GM12878 (cell line): ENCODE results near the gene UQCRQ. TPM values are rescaled to one million over a fixed set of nuclear protein-coding genes. Genes with fewer than 3 reads are reported as not detected.

Experiments
- ATAC-seq: fragments of 200-7000 bp; cut with Tn5 transposase; 3 replicates; pipeline ENCODE4 v1.9.1; 2020; ENCODE audit warnings: mild to moderate bottlenecking, moderate library complexity
- BruUV-seq: library from RNA; stranded (reverse); fragments of 400-500 nt; replicated peaks from 2 replicates; lab custom pipeline; 2021; lab: Mats Ljungman, UMichigan
- CTCF ChIA-PET: fragments of 300-600 bp; sonication (Branson Sonifier 250); formaldehyde crosslinking; extraction: SDS; loops from one replicate; lab custom pipeline; 2021; ENCODE audit warnings: inconsistent platforms; lab: Yijun Ruan, JAX
- POLR2A ChIA-PET: fragments of 350-600 bp; formaldehyde crosslinking; extraction: SDS; loops from one replicate; lab custom pipeline; 2021; ENCODE audit warnings: inconsistent platforms; lab: Charles Lee
- RAD21 ChIA-PET: fragments of 300-600 bp; sonication (Branson Sonifier 250); formaldehyde crosslinking; loops from one replicate; lab custom pipeline; 2023; ENCODE audit warnings: antibody characterized with exemption; ENCODE audit not compliant: unreplicated experiment; lab: Charles Lee
- SMC1A ChIA-PET: fragments of 300-600 bp; sonication (Branson Sonifier 250); formaldehyde crosslinking; loops from one replicate; lab custom pipeline; 2023; ENCODE audit not compliant: unreplicated experiment, uncharacterized antibody; lab: Charles Lee
- DNase-seq: peaks from one replicate; pipeline ENCODE4 v3.0.0-alpha.2; 2011; ENCODE audit warnings: low read depth, low spot score
- FAIRE-seq: peaks from 3 replicates; lab custom pipeline; 2011; peaks lifted over from hg19 to GRCh38; lab: Jason Lieb, UNC
- H2AFZ ChIP-seq: 2 replicates; pipeline ENCODE4 v1.6.0; 2011; ENCODE audit warnings: low read depth, low read length, control low read depth; ENCODE audit not compliant: control insufficient read depth
- H3K27ac ChIP-seq: 2 replicates; pipeline ENCODE4 v1.5.1; 2011; ENCODE audit warnings: control low read depth; ENCODE audit not compliant: control insufficient read depth, insufficient read depth
- H3K27me3 ChIP-seq, 2 experiments: replicated peaks in 1 of 2; 2 replicates each; pipeline versions ENCODE4 v1.6.0 to v1.6.1; 2011; ENCODE audit warnings: low read length in 1 of 2; ENCODE audit not compliant: control insufficient read depth in 2 of 2, insufficient read depth in 2 of 2
- H3K36me3 ChIP-seq, 2 experiments: 2 replicates each; pipeline ENCODE4 v1.5.1; 2011; ENCODE audit warnings: low read length in 1 of 2; ENCODE audit not compliant: control insufficient read depth in 2 of 2, insufficient read depth in 2 of 2
- H3K4me1 ChIP-seq: 2 replicates; pipeline ENCODE4 v1.6.1; 2011; ENCODE audit warnings: mild to moderate bottlenecking, low read length, moderate library complexity, mixed read lengths; ENCODE audit not compliant: control insufficient read depth, insufficient read depth
- H3K4me2 ChIP-seq: 2 replicates; pipeline ENCODE4 v1.6.0; 2011; ENCODE audit warnings: control low read depth; ENCODE audit not compliant: control insufficient read depth, insufficient read depth
- H3K4me3 ChIP-seq: fragments of 200-600 bp; sonication (generic); 2 replicates; pipeline ENCODE4 v1.5.1; 2016
- H3K79me2 ChIP-seq: 2 replicates; pipeline ENCODE4 v1.6.0; 2011; ENCODE audit warnings: low read length; ENCODE audit not compliant: control insufficient read depth, insufficient read depth
- H3K9ac ChIP-seq: 2 replicates; pipeline ENCODE4 v1.8.0; 2011; ENCODE audit warnings: low read length, control low read depth, mixed read lengths; ENCODE audit not compliant: control insufficient read depth, insufficient read depth
- H3K9me3 ChIP-seq: replicated peaks from 3 replicates; pipeline ENCODE4 v1.5.1; 2011; ENCODE audit warnings: mild to moderate bottlenecking, low read length; ENCODE audit not compliant: control insufficient read depth, insufficient read depth
- H4K20me1 ChIP-seq: 2 replicates; pipeline ENCODE4 v1.6.0; 2011; ENCODE audit not compliant: control insufficient read depth, insufficient read depth
- BHLHE40 ChIP-seq, 2 experiments: fragments of 450-650 bp in 1 of 2; IDR thresholded peaks; 2 replicates each; pipeline ENCODE4 v1.6.1; 2011 to 2017; ENCODE audit warnings: low read depth in 2 of 2, borderline replicate concordance in 1 of 2, improper control_type of control experiment in 1 of 2, low read length in 1 of 2, mild to moderate bottlenecking in 1 of 2
- DPF2 ChIP-seq: fragments of 450-650 bp; IDR thresholded peaks from 2 replicates; pipeline ENCODE4 v1.6.1; 2017; ENCODE audit warnings: mild to moderate bottlenecking
- HDAC6 ChIP-seq: fragments of 200-600 bp; sonication (generic); IDR thresholded peaks from one replicate; pipeline ENCODE4 v1.8.0; 2017; ENCODE audit warnings: antibody characterized with exemption; ENCODE audit not compliant: unreplicated experiment
- IKZF1 ChIP-seq: fragments of 450-650 bp; conservative IDR thresholded peaks from 2 replicates; pipeline ENCODE4 v1.6.1; 2017; ENCODE audit warnings: antibody characterized with exemption, mild to moderate bottlenecking
- LARP7 ChIP-seq: fragments of 450-650 bp; IDR thresholded peaks from 2 replicates; pipeline ENCODE4 v1.6.1; 2017; ENCODE audit warnings: mild to moderate bottlenecking
- MTA3 ChIP-seq: IDR thresholded peaks from 2 replicates; pipeline ENCODE4 v1.6.1; 2012; ENCODE audit warnings: low read length, inconsistent platforms, borderline replicate concordance
- ZNF207 ChIP-seq: fragments of 450-650 bp; IDR thresholded peaks from 2 replicates; pipeline ENCODE4 v1.6.1; 2014; ENCODE audit warnings: antibody characterized with exemption, mild to moderate bottlenecking, borderline replicate concordance
- ZNF274 ChIP-seq: IDR thresholded peaks from one replicate; pipeline ENCODE4 v1.8.0; 2011; ENCODE audit not compliant: insufficient read length, insufficient read depth
- WGBS: methylation state at CpG from one replicate; pipeline ENCODE4 v1.1.6; 2016; ENCODE audit warnings: low lambda C conversion rate; ENCODE audit not compliant: insufficient replicate concordance, insufficient coverage; ENCODE audit errors: missing lambda C conversion rate; 5-methylcytosine and 5-hydroxymethylcytosine counted together
- in situ Hi-C: fragments of 300-500 bp; cut with MboI; formaldehyde crosslinking; loops from 9 replicates; pipeline ENCODE4 v1.14.3; 2018; ENCODE audit warnings: mixed read lengths
- intact Hi-C: fragments of 100-400 bp; cut with micrococcal nuclease; formaldehyde crosslinking; loops from one replicate; pipeline ENCODE4 v1.14.2; 2022; ENCODE audit not compliant: unreplicated experiment
- polyA plus RNA-seq, 11 experiments: library from polyadenylated mRNA; depleted of rRNA in 4 of 11; unstranded in 6 of 11; stranded (reverse) in 5 of 11; fragments of >200 nt; fragmentation: Nextera tagmentation in 4 of 11; fragmentation: Illumina TruSeq in 1 of 11; extraction: Ambion mirVana in 4 of 11; extraction: Trizol in 1 of 11; gene quantifications; 1 replicate in 1 of 11; 2 replicates in 10 of 11; pipeline versions ENCODE4 v1.2.1 to v1.2.3, GENCODE V29; 2011 to 2016; ENCODE audit warnings: inconsistent platforms in 2 of 11, missing spikeins in 2 of 11, low read depth in 1 of 11
- total RNA-seq, 4 experiments: library from RNA; depleted of rRNA in 3 of 4; stranded (reverse); fragments of >200 nt in 3 of 4; fragmentation: Illumina TruSeq in 1 of 4; extraction: Trizol in 1 of 4; gene quantifications; 2 replicates each; pipeline versions ENCODE4 v1.2.1 to v1.2.3, GENCODE V29; 2013 to 2021
- TF ChIP-seq, protein P1 (sequence below): fragments of 450-650 bp; IDR thresholded peaks from 2 replicates; pipeline ENCODE4 v1.6.1; 2017; ENCODE audit warnings: mild to moderate bottlenecking, moderate library complexity

Gene UQCRQ
- total and polyA plus RNA-seq, 10 of the 15 experiments (the other 5 are each of a cell fraction or from before 2014, with no cell fraction given) = 121 to 1,579 (median 408) TPM

DNA sequence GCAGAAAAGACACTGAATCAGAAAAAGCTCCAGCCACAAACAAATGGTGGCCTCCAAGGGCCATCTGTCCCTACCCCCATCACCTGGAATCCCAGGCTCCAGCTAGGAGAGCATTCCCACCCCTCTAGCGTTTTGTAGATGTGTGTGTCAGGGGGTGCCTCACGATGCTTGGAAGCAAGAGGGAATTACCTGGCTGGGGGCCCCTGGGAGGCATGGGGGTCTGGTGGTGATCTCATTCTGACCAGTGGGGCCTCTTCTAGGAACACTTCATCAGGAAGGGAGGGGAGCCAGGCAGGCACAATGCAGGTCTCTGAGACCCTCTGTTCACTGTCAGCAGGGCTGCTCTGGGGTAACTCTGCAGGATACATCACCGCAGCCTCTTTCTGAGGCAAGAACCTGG lies 42.0 kb upstream of the UQCRQ start:
- no peak for ATAC-seq
- intact Hi-C loops (loop anchor here (5.0 kb wide), 2 partner anchors 87 to 232 kb away; partner anchors contain the start of gene KIF3A), in situ Hi-C loops (loop anchor here (10.0 kb wide), 1 partner anchor 300 kb away; no protein-coding TSS in a partner anchor)
- no peaks in the 10 kb centered on the region for H4K20me1 ChIP-seq
- ChIA-PET SMC1A (interaction anchor here (1.1 to 10.9 kb wide), 4 partner anchors 70 to 326 kb away, joined by 3 to 129 read pairs (median 6); no protein-coding TSS in a partner anchor), POLR2A (interaction anchor here (1.1 kb wide), 1 partner anchor 15 kb away, joined by 3 read pairs; no protein-coding TSS in a partner anchor), RAD21 (interaction anchor here (1.1 kb wide), 1 partner anchor 71 kb away, joined by 3 read pairs; no protein-coding TSS in a partner anchor), CTCF (interaction anchor here (1.1 to 1.6 kb wide), 3 partner anchors 29 to 319 kb away, joined by 3 to 5 read pairs (median 4); no protein-coding TSS in a partner anchor)
- FAIRE-seq = no peak
- 100% methylated on average over 3 of the region's 3 CpGs for WGBS
- no peaks in the 10 kb centered on the region for H3K9me3 ChIP-seq
- no peak overlapping the region for H3K27ac ChIP-seq
- no peaks in the 10 kb centered on the region for H3K79me2 ChIP-seq
- no peak overlapping the region for H3K4me3 ChIP-seq
- H3K9ac ChIP-seq = no peak overlapping the region
- H3K4me1 ChIP-seq = no peaks in the 10 kb centered on the region; the same call in 1 of the 2 replicates
- TF ChIP-seq LARP7 (no peak), ZNF274 (no peak)
- DNase-seq = no peak
- no peak overlapping the region for H2AFZ ChIP-seq
- BruUV-seq = no TSS peak
- no peaks in the 10 kb centered on the region for H3K36me3 ChIP-seq
- no peak overlapping the region for H3K4me2 ChIP-seq
- peaks cover 0 to 2% of the 10 kb centered on the region in 2 experiments; a peak in 3 of 4 replicates for H3K27me3 ChIP-seq

DNA sequence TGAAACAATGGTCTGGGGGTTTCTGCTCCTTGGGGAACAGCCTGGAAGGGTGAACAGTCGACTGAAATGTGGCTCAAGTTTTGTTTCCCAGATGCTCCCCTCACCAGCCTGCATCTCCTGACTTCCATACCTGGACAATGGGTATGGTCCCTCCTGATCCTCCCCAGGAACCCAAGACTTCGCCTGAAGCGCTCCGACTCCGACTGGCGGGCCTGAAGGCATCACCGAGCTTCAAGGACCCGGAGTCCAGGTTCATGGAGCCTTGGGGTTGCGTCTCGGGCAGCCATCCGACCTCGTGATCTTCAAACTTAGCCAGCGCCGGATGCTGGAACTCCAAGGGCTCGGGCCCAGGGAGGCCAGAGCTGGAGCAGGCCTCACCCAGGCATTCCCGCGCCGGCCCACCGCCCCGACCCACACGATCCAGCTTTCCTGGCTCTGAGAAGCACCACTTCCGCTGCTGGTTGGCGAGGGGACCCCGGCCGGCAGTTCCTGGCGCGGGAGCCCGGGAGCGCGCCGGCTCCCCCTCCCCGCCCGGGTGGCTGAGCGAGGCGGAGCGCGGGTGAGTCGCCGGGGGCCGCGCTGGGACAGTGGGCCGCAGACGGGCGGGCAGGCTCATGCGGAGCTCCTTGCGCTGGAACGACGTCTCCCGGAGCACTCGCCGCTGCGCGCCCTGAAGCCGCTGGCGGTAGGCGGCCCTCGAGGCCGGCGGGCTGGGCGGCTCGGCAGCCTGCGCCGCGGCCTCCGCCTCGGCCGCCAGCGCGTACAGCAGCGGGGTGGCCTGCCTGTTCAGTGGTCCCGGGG lies 41.2 kb upstream of the UQCRQ start:
- peak overlapping the region; percentile 27; the same call in 1 of the 2 replicates for H3K4me3 ChIP-seq
- in situ Hi-C loops (loop anchor here (10.0 kb wide), 1 partner anchor 300 kb away; no protein-coding TSS in a partner anchor), intact Hi-C loops (no loop called here)
- ATAC-seq = peak; percentile 2; the same call in 1 of the 3 replicates
- CTCF ChIA-PET = interaction anchor here (1.0 to 1.1 kb wide), 2 partner anchors 72 to 298 kb away, joined by 3 read pairs; no protein-coding TSS in a partner anchor
- no peak for DNase-seq
- peak overlapping the region; percentile 53 for H2AFZ ChIP-seq
- POLR2A ChIA-PET = interaction anchor here (1.1 kb wide), 1 partner anchor 15 kb away, joined by 3 read pairs; no protein-coding TSS in a partner anchor
- H3K4me1 ChIP-seq = no peaks in the 10 kb centered on the region; the same call in 1 of the 2 replicates
- H3K9me3 ChIP-seq = no peaks in the 10 kb centered on the region
- RAD21 ChIA-PET = interaction anchor here (1.0 to 1.1 kb wide), 2 partner anchors 41 to 71 kb away, joined by 3 read pairs; partner anchors contain the start of genes GDF9 and UQCRQ
- no TSS peak for BruUV-seq
- H3K9ac ChIP-seq = no peak overlapping the region
- no peak for FAIRE-seq
- 64% methylated on average over 65 of the region's 71 CpGs for WGBS
- no peaks in the 10 kb centered on the region for H4K20me1 ChIP-seq
- H3K36me3 ChIP-seq = no peaks in the 10 kb centered on the region
- H3K79me2 ChIP-seq = no peaks in the 10 kb centered on the region
- H3K27ac ChIP-seq = no peak overlapping the region
- SMC1A ChIA-PET = interaction anchor here (1.1 to 10.9 kb wide), 3 partner anchors 71 to 322 kb away, joined by 4 to 129 read pairs (median 7); no protein-coding TSS in a partner anchor
- H3K4me2 ChIP-seq = peak overlapping the region; percentile 49
- H3K27me3 ChIP-seq = peaks cover 0 to 2% of the 10 kb centered on the region in 2 experiments; a peak in 2 of 4 replicates
- TF ChIP-seq IKZF1 = peak; percentile 55; the same call in 1 of the 2 replicates
- TF ChIP-seq BHLHE40 (IDR thresholded peaks at IDR 0.05; ENCODE audit: borderline replicate concordance in 1 of 2, low read depth in 2 of 2, low read length in 1 of 2) = 0 out of 4 replicates have a peak, but pooled peaks of 1 of the 2 experiments have one; percentile 20
- TF ChIP-seq, protein P1, sequence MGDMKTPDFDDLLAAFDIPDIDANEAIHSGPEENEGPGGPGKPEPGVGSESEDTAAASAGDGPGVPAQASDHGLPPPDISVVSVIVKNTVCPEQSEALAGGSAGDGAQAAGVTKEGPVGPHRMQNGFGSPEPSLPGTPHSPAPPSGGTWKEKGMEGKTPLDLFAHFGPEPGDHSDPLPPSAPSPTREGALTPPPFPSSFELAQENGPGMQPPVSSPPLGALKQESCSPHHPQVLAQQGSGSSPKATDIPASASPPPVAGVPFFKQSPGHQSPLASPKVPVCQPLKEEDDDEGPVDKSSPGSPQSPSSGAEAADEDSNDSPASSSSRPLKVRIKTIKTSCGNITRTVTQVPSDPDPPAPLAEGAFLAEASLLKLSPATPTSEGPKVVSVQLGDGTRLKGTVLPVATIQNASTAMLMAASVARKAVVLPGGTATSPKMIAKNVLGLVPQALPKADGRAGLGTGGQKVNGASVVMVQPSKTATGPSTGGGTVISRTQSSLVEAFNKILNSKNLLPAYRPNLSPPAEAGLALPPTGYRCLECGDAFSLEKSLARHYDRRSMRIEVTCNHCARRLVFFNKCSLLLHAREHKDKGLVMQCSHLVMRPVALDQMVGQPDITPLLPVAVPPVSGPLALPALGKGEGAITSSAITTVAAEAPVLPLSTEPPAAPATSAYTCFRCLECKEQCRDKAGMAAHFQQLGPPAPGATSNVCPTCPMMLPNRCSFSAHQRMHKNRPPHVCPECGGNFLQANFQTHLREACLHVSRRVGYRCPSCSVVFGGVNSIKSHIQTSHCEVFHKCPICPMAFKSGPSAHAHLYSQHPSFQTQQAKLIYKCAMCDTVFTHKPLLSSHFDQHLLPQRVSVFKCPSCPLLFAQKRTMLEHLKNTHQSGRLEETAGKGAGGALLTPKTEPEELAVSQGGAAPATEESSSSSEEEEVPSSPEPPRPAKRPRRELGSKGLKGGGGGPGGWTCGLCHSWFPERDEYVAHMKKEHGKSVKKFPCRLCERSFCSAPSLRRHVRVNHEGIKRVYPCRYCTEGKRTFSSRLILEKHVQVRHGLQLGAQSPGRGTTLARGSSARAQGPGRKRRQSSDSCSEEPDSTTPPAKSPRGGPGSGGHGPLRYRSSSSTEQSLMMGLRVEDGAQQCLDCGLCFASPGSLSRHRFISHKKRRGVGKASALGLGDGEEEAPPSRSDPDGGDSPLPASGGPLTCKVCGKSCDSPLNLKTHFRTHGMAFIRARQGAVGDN = peak; percentile 51; the same call in 1 of the 2 replicates
- no peak for TF ChIP-seq MTA3
- TF ChIP-seq ZNF207 = no peak
- TF ChIP-seq HDAC6 = peak; percentile 43
- TF ChIP-seq DPF2 = peak; percentile 54; the same call in 1 of the 2 replicates
